AG09319 (cell line): ENCODE data around the gene BRF1.

Source experiments
- DNase-seq: peaks from one replicate; pipeline ENCODE4 v3.0.0-alpha.2; 2010; ENCODE audit warnings: low read depth; ENCODE audit errors: extremely low read depth
- CTCF ChIP-seq: IDR thresholded peaks from 2 replicates; pipeline ENCODE4 v1.5.1; 2011; ENCODE audit warnings: low read depth, mild to moderate bottlenecking, inconsistent platforms, low read length, moderate library complexity

BRF1 gene

GRCh38 chr14:105252552-105253328 lies 48.1 kb downstream of the BRF1 start:
- no peak for DNase-seq
- TF ChIP-seq CTCF: no peak

- no peak for TF ChIP-seq CTCF
- no peak for DNase-seq
Observed at GRCh38 chr14:105251920-105252319, 48.9 kb downstream of the BRF1 start.

- TF ChIP-seq CTCF: no peak
- DNase-seq: no peak
Observed at GRCh38 chr14:105250986-105251385, 49.8 kb downstream of the BRF1 start.

GRCh38 chr14:105250008-105250366 lies 50.8 kb downstream of the BRF1 start:
- no peak for DNase-seq
- TF ChIP-seq CTCF: no peak

GRCh38 chr14:105249182-105250007 lies 51.4 kb downstream of the BRF1 start:
- no peak for TF ChIP-seq CTCF
- no peak for DNase-seq

- peak; percentile 45 for DNase-seq
- TF ChIP-seq CTCF: no peak
Observed at GRCh38 chr14:105248368-105249181, 52.2 kb downstream of the BRF1 start, which contains the start of gene BTBD6. Gene BTBD6, plus strand, starts transcription at chr14:105248533. Its CDS starts 179 bp downstream, at chr14:105248712.
